GM12878 (cell line): Measurements from ENCODE around the gene NOS3.

Source experiments
- BMI1 ChIP-seq: fragments of 450-650 bp; IDR thresholded peaks from 2 replicates; pipeline ENCODE4 v1.6.1; 2016; ENCODE audit warnings: mild to moderate bottlenecking, moderate library complexity, borderline replicate concordance
- CREB1 ChIP-seq: IDR thresholded peaks from 2 replicates; pipeline ENCODE4 v1.6.1; 2012; ENCODE audit warnings: low read depth, mild to moderate bottlenecking, inconsistent platforms
- CTCF ChIP-seq, 3 experiments: IDR thresholded peaks in 2 of 3; conservative IDR thresholded peaks in 1 of 3; 2 replicates each; pipeline ENCODE4 v1.5.1; 2011; ENCODE audit warnings: low read depth in 3 of 3, low read length in 3 of 3, mild to moderate bottlenecking in 3 of 3, control low read depth in 2 of 3, moderate library complexity in 2 of 3, inconsistent platforms in 1 of 3, mixed read lengths in 1 of 3; ENCODE audit not compliant: control insufficient read depth in 2 of 3, insufficient read depth in 1 of 3; ENCODE audit errors: extremely low read depth in 1 of 3
- E4F1 ChIP-seq: fragments of 450-650 bp; IDR thresholded peaks from 2 replicates; pipeline ENCODE4 v1.6.1; 2018; ENCODE audit warnings: borderline replicate concordance, mild to moderate bottlenecking; ENCODE audit not compliant: partially characterized antibody
- SREBF1 ChIP-seq: IDR thresholded peaks from 2 replicates; pipeline ENCODE4 v1.6.1; 2012; ENCODE audit warnings: mild to moderate bottlenecking, low read length

- TF ChIP-seq CTCF (IDR thresholded peaks at IDR 0.05 in 2 of 3, conservative IDR thresholded peaks at IDR 0.05 in 1 of 3; ENCODE audit: control insufficient read depth in 2 of 3, extremely low read depth in 1 of 3, insufficient read depth in 1 of 3, low read depth in 3 of 3, low read length in 3 of 3): no peak
- no peak for TF ChIP-seq BMI1
- TF ChIP-seq SREBF1: no peak
- TF ChIP-seq E4F1: no peak
- TF ChIP-seq CREB1: no peak
These were observed 12.6 kb upstream of the NOS3 start, which contains the start of gene KCNH2 for GRCh38 chr7:150978126-150978789.
